Uterus (tissue), 4 donors: ENCODE measurements around the gene ZNF536. TPM values are rescaled to one million over a fixed set of nuclear protein-coding genes. Genes with fewer than 3 reads are reported as not detected.

Source experiments
- DNase-seq, 2 donors: peaks; one replicate each; pipeline ENCODE4 v3.0.0-alpha.2; 2019 to 2020
- H3K27ac ChIP-seq, 2 donors: fragments of 200-600 bp; sonication (generic); 1 replicate in 1 of 2; 2 replicates in 1 of 2; pipeline ENCODE4 v1.5.1; 2016 to 2018
- H3K27me3 ChIP-seq, 2 donors: fragments of 200-600 bp; sonication (generic); one replicate each; pipeline ENCODE4 v1.5.1; 2018 to 2019; ENCODE audit warnings: control low read depth in 1 of 2
- H3K36me3 ChIP-seq, 2 donors: fragments of 200-600 bp; sonication (generic); one replicate each; pipeline ENCODE4 v1.5.1; 2019; ENCODE audit warnings: control low read depth in 1 of 2
- H3K4me1 ChIP-seq, 2 donors: fragments of 200-600 bp; sonication (generic); one replicate each; pipeline ENCODE4 v1.5.1; 2018 to 2019; ENCODE audit warnings: control low read depth in 1 of 2
- H3K4me3 ChIP-seq, 2 donors: fragments of 200-600 bp; sonication (generic); 1 replicate in 1 of 2; 2 replicates in 1 of 2; pipeline ENCODE4 v1.5.1; 2018 to 2019; ENCODE audit warnings: mild to moderate bottlenecking in 1 of 2
- H3K9me3 ChIP-seq, 2 donors: fragments of 200-600 bp; sonication (generic); one replicate each; pipeline ENCODE4 v1.5.1; 2019; ENCODE audit warnings: control low read depth in 1 of 2
- POLR2A ChIP-seq, 2 donors: fragments of 450-650 bp; IDR thresholded peaks; one replicate each; pipeline ENCODE4 v1.6.1; 2016; ENCODE audit warnings: antibody characterized with exemption in 2 of 2, mild to moderate bottlenecking in 1 of 2, moderate library complexity in 1 of 2
- intact Hi-C: fragments of 100-400 bp; cut with DNase I; formaldehyde crosslinking; loops from one replicate; pipeline ENCODE4 v1.15.1; 2023; ENCODE audit warnings: low total_unique reads
- total RNA-seq, 4 donors: library from RNA; depleted of rRNA in 3 of 4; stranded (reverse); fragments of >200 nt in 3 of 4; gene quantifications; one replicate each; pipeline versions ENCODE4 v1.1.0 to v1.2.4, GENCODE V29; 2014 to 2023
- TF ChIP-seq, protein P1 (sequence below), 4 experiments: fragments of 200-600 bp in 2 of 4; fragments of 450-650 bp in 2 of 4; sonication (generic) in 2 of 4; IDR thresholded peaks; one replicate each; pipeline ENCODE4 v1.5.1; 2016 to 2019; ENCODE audit warnings: antibody characterized with exemption in 4 of 4, mild to moderate bottlenecking in 2 of 4, moderate library complexity in 1 of 4
- donor health status: DM: yes; HTN: yes; CAD: no.

Gene ZNF536
- total RNA-seq, 4 donors from 2014 or later, result 0.67 to 3.3 (median 2.8) TPM; not detected in 1

GRCh38 chr19:30364866-30365800, 7.1 kb upstream of the ZNF536 start:
- TF ChIP-seq, protein P1, sequence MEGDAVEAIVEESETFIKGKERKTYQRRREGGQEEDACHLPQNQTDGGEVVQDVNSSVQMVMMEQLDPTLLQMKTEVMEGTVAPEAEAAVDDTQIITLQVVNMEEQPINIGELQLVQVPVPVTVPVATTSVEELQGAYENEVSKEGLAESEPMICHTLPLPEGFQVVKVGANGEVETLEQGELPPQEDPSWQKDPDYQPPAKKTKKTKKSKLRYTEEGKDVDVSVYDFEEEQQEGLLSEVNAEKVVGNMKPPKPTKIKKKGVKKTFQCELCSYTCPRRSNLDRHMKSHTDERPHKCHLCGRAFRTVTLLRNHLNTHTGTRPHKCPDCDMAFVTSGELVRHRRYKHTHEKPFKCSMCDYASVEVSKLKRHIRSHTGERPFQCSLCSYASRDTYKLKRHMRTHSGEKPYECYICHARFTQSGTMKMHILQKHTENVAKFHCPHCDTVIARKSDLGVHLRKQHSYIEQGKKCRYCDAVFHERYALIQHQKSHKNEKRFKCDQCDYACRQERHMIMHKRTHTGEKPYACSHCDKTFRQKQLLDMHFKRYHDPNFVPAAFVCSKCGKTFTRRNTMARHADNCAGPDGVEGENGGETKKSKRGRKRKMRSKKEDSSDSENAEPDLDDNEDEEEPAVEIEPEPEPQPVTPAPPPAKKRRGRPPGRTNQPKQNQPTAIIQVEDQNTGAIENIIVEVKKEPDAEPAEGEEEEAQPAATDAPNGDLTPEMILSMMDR (IDR thresholded peaks at IDR 0.05), result no peak
- no peak for TF ChIP-seq POLR2A (IDR thresholded peaks at IDR 0.05)
- H3K36me3 ChIP-seq, result no peaks in the 10 kb centered on the region
- H3K27me3 ChIP-seq, result no peaks in the 10 kb centered on the region
- no peak overlapping the region for H3K27ac ChIP-seq
- no peak for DNase-seq
- no peaks in the 10 kb centered on the region for H3K9me3 ChIP-seq
- no peaks in the 10 kb centered on the region for H3K4me1 ChIP-seq
- intact Hi-C loops, result no loop called here
- H3K4me3 ChIP-seq, result no peak overlapping the region

DNA sequence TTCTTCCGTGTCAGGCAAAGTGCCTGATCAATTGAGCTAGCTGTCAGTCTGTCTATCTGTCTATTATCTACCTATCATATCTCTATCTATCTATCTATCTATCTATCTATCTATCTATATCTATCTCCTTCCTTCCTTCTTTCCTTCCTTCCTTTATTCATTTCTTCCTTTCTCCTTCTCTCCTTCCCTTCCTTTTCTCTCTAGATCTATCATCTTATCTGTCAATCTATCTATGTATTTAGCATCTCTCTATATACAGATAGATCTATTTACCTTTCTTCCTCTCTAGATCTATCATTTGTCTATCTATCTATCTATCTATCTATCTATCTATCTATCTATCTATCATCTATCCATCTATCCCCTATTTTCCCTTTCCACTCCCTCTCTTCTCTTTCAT, 5.9 kb upstream of the ZNF536 start:
- Histone ChIP-seq H3K4me1 (no peaks in the 10 kb centered on the region), H3K27me3 (no peaks in the 10 kb centered on the region), H3K27ac (no peak overlapping the region), H3K4me3 (no peak overlapping the region), H3K9me3 (no peaks in the 10 kb centered on the region), H3K36me3 (no peaks in the 10 kb centered on the region)
- no peak for DNase-seq
- intact Hi-C loops, result no loop called here
- TF ChIP-seq POLR2A (IDR thresholded peaks at IDR 0.05), result no peak
- TF ChIP-seq, protein P1 (IDR thresholded peaks at IDR 0.05), result no peak

GRCh38 chr19:30367006-30367405, 5.2 kb upstream of the ZNF536 start:
- no peak overlapping the region for H3K27ac ChIP-seq
- H3K27me3 ChIP-seq, result no peaks in the 10 kb centered on the region
- no peak for DNase-seq
- H3K4me3 ChIP-seq, result no peak overlapping the region
- no peak for TF ChIP-seq POLR2A (IDR thresholded peaks at IDR 0.05)
- TF ChIP-seq, protein P1 (IDR thresholded peaks at IDR 0.05), result no peak
- no peaks in the 10 kb centered on the region for H3K4me1 ChIP-seq
- H3K9me3 ChIP-seq, result no peaks in the 10 kb centered on the region
- intact Hi-C loops, result no loop called here
- H3K36me3 ChIP-seq, result no peaks in the 10 kb centered on the region

- no peak for DNase-seq
- Histone ChIP-seq H3K27ac (no peak overlapping the region), H3K4me1 (no peaks in the 10 kb centered on the region), H3K9me3 (no peaks in the 10 kb centered on the region), H3K4me3 (no peak overlapping the region), H3K27me3 (no peaks in the 10 kb centered on the region), H3K36me3 (no peaks in the 10 kb centered on the region)
- TF ChIP-seq, protein P1 (IDR thresholded peaks at IDR 0.05), result no peak
- no peak for TF ChIP-seq POLR2A (IDR thresholded peaks at IDR 0.05)
- intact Hi-C loops, result no loop called here
These were observed 4.8 kb upstream of the ZNF536 start for GRCh38 chr19:30367421-30367820.

DNA sequence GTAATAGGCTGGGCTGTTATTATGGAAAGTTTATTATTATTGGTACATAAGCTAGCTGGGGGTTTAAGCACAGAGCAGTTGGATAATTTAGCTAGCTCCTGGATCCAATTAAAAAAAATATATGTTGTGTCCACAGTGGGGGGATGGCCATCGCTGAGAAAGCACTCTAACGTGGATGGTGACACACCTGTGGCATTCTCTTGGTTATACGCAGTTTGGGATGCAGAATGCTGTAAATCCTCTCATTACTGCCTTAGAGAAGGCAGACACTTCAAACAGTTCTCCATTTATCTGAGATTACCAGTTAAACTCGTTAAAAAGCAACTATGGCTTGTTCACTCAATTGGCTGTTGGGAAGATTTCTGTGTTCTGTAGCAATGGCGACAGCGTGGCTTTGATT, 2.4 kb upstream of the ZNF536 start:
- intact Hi-C loops, result no loop called here

More for the DNA sequence above, 2.4 kb upstream of the ZNF536 start:
- H3K4me1 ChIP-seq, result no peaks in the 10 kb centered on the region
- no peaks in the 10 kb centered on the region for H3K36me3 ChIP-seq
- DNase-seq, result no peak
- H3K27ac ChIP-seq, result no peak overlapping the region
- no peaks in the 10 kb centered on the region for H3K9me3 ChIP-seq
- TF ChIP-seq, protein P1 (IDR thresholded peaks at IDR 0.05), result no peak
- no peak for TF ChIP-seq POLR2A (IDR thresholded peaks at IDR 0.05)
- H3K4me3 ChIP-seq, result no peak overlapping the region
- H3K27me3 ChIP-seq, result peaks cover 0 to 16% of the 10 kb centered on the region in 2 donors
